Vagina (tissue), 2 donors: ENCODE results near the gene RPL3. TPM values are rescaled to one million over a fixed set of nuclear protein-coding genes. Genes with fewer than 3 reads are reported as not detected.

Experiments
- DNase-seq, 2 donors: peaks; one replicate each; pipeline ENCODE4 v3.0.0-alpha.2; 2017; ENCODE audit errors: extremely low spot score in 2 of 2
- H3K27ac ChIP-seq: fragments of 200-600 bp; sonication (generic); one replicate; pipeline ENCODE4 v1.5.1; 2019
- H3K27me3 ChIP-seq: fragments of 200-600 bp; sonication (generic); one replicate; pipeline ENCODE4 v1.5.1; 2019
- H3K36me3 ChIP-seq, 2 donors: fragments of 200-600 bp; sonication (generic); one replicate each; pipeline ENCODE4 v1.5.1; 2017 to 2019
- H3K4me1 ChIP-seq: fragments of 200-600 bp; sonication (generic); one replicate; pipeline ENCODE4 v1.5.1; 2019
- H3K4me3 ChIP-seq, 2 donors: fragments of 200-600 bp; sonication (generic); 1 replicate in 1 of 2; 2 replicates in 1 of 2; pipeline ENCODE4 v1.5.1; 2016 to 2019
- H3K9me3 ChIP-seq: fragments of 200-600 bp; sonication (generic); one replicate; pipeline ENCODE4 v1.5.1; 2019
- POLR2A ChIP-seq, 2 donors: fragments of 450-650 bp; IDR thresholded peaks; one replicate each; pipeline ENCODE4 v1.6.1; 2017; ENCODE audit warnings: antibody characterized with exemption in 2 of 2, mild to moderate bottlenecking in 2 of 2, moderate library complexity in 2 of 2
- POLR2AphosphoS5 ChIP-seq, 2 donors: sonication (generic); formaldehyde crosslinking; IDR thresholded peaks; one replicate each; pipeline ENCODE4 v1.9.0; 2017; ENCODE audit warnings: antibody characterized with exemption in 2 of 2, mild to moderate bottlenecking in 2 of 2, low read depth in 1 of 2; ENCODE audit not compliant: insufficient read depth in 1 of 2
- intact Hi-C: fragments of 100-400 bp; cut with DNase I; formaldehyde crosslinking; loops from one replicate; pipeline ENCODE4 v1.15.1; 2023
- total RNA-seq: library from RNA; depleted of rRNA; stranded (reverse); fragments of >200 nt; gene quantifications from one replicate; pipeline ENCODE4 v1.2.3, GENCODE V29; 2016
- TF ChIP-seq, protein P1 (sequence below), 3 experiments: fragments of 450-650 bp in 2 of 3; fragments of 200-600 bp in 1 of 3; sonication (generic) in 1 of 3; IDR thresholded peaks; one replicate each; pipeline ENCODE4 v1.5.1; 2017 to 2019; ENCODE audit warnings: antibody characterized with exemption in 3 of 3, mild to moderate bottlenecking in 2 of 3, moderate library complexity in 2 of 3

Gene RPL3
- total RNA-seq, 1 donor from 2014 or later = 2,613 TPM

DNA sequence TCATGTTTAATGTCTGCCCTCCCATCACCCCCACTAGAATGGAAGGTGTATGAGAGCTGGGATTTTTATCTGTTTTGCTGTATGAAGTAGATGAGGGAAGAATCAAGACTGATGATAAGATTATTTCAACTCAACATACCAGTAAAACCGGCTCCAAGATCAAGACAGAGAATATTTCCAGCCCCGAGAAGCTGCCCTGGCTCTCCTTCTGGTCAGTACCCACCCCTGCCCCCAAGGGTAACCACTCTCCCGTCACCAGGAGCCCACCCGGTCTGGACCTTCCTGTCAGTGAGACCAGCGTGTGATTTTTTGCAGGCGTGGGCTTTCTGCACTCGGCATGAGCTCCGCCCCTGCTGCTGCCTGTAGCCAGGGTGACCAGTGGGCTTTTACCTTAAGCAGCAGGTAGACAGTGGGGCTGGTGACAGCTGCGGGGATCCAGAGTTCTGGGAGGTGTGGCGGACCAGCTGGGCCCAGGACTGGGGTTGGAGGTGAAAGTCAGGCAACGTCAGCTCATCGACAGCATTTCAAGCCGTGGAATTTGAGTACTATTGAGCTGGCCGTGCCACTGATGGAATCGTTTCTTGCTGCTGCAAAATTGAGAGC lies 25.6 kb downstream of the RPL3 start:
- no peak overlapping the region for H3K27ac ChIP-seq
- H3K4me3 ChIP-seq = no peak overlapping the region
- DNase-seq = no peak
- H3K27me3 ChIP-seq = no peaks in the 10 kb centered on the region
- H3K36me3 ChIP-seq = no peaks in the 10 kb centered on the region
- TF ChIP-seq, protein P1, sequence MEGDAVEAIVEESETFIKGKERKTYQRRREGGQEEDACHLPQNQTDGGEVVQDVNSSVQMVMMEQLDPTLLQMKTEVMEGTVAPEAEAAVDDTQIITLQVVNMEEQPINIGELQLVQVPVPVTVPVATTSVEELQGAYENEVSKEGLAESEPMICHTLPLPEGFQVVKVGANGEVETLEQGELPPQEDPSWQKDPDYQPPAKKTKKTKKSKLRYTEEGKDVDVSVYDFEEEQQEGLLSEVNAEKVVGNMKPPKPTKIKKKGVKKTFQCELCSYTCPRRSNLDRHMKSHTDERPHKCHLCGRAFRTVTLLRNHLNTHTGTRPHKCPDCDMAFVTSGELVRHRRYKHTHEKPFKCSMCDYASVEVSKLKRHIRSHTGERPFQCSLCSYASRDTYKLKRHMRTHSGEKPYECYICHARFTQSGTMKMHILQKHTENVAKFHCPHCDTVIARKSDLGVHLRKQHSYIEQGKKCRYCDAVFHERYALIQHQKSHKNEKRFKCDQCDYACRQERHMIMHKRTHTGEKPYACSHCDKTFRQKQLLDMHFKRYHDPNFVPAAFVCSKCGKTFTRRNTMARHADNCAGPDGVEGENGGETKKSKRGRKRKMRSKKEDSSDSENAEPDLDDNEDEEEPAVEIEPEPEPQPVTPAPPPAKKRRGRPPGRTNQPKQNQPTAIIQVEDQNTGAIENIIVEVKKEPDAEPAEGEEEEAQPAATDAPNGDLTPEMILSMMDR (IDR thresholded peaks at IDR 0.05) = no peak
- TF ChIP-seq POLR2A (IDR thresholded peaks at IDR 0.05) (no peak), POLR2AphosphoS5 (IDR thresholded peaks at IDR 0.05; ENCODE audit: insufficient read depth in 1 of 2, low read depth in 1 of 2) (no peak)
- H3K4me1 ChIP-seq = peaks cover 60% of the 10 kb centered on the region
- H3K9me3 ChIP-seq = no peaks in the 10 kb centered on the region
- intact Hi-C loops = no loop called here

DNA sequence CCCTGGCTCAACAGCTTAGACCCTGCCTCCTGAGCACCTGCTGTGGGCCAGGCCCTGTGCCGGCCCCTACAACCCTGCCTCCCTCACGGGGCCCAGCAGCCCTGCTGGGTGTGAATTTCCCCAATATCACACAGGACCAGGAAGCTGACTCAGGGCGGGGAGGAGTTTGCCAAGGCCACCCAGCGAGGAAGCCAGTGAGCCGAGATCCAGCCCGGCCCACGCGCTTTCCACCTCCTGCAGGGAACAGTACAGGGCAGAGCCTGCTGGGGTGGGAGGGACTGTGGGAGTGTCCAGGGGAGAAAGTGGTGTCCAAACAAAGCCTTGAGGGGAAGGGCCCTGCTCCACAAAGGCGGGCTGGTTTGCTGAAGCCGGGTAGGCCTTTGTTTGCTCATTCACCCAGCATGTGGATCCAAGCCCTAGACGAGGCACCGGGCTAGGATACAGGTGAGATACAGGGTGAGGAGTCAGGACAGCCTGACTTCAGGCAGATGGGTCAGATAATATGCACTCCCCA lies 26.8 kb downstream of the RPL3 start:
- peaks cover 47% of the 10 kb centered on the region for H3K4me1 ChIP-seq
- no peak overlapping the region for H3K4me3 ChIP-seq
- DNase-seq = peak in 1 of 2 donors; percentile 93
- no peaks in the 10 kb centered on the region for H3K27me3 ChIP-seq
- H3K36me3 ChIP-seq = no peaks in the 10 kb centered on the region
- no peaks in the 10 kb centered on the region for H3K9me3 ChIP-seq
- intact Hi-C loops = no loop called here
- H3K27ac ChIP-seq = peak overlapping the region; percentile 14
- TF ChIP-seq, protein P1 (IDR thresholded peaks at IDR 0.05) = no peak
- TF ChIP-seq POLR2A (IDR thresholded peaks at IDR 0.05) (peak in 1 of 2 donors; percentile 8), POLR2AphosphoS5 (IDR thresholded peaks at IDR 0.05; ENCODE audit: insufficient read depth in 1 of 2, low read depth in 1 of 2) (peak; percentile 71 to 87)

DNA sequence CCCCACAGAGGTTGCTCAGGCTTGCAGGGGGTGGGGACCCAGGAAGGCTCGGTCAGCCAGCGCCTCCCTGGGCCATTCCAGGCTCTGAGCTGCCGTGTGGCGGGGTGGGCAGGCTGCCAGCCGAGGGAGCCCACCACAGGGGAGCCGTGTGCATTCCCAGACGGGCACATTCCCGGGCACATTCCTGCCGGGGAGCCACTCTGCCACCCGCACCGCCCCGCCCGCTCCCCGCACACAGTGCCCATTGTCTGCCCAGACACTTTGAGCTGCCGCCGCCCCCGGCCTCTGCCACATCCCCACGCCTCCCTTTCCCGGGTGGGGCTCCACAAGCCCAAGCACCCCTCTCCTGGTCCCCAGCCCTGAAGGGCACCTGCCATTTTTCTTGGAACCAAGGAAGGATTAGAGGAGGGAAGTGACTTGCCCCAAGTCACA lies 27.4 kb downstream of the RPL3 start:
- no peaks in the 10 kb centered on the region for H3K9me3 ChIP-seq
- H3K4me3 ChIP-seq = no peak overlapping the region
- H3K27me3 ChIP-seq = no peaks in the 10 kb centered on the region
- no peak for DNase-seq
- TF ChIP-seq POLR2A (IDR thresholded peaks at IDR 0.05) = no peak
- H3K27ac ChIP-seq = peak overlapping the region; percentile 14
- intact Hi-C loops = no loop called here
- no peaks in the 10 kb centered on the region for H3K36me3 ChIP-seq
- H3K4me1 ChIP-seq = peaks cover 42% of the 10 kb centered on the region

DNA sequence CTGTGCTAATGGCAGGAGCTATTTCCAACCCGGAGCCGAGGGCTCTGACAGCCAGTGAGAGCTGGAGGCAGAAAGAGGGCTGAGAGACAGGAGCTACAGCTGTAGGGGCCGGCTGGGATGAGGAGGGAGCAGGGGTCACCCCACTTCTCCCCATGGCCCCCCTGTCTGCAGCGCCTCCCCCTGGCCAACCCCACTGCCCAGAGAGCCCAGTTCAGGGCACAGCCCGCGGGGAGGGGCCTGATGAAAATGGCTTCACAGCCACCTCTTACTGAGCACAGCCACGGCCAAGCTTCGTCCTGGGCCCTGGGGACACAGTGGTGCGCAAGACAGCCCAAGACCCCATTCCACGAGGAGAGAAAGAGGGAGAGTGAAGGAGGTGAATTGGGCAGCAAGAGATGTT lies 27.9 kb downstream of the RPL3 start:
- Histone ChIP-seq H3K27ac (peak overlapping the region; percentile 14), H3K4me1 (peaks cover 36% of the 10 kb centered on the region), H3K27me3 (no peaks in the 10 kb centered on the region), H3K36me3 (no peaks in the 10 kb centered on the region), H3K9me3 (no peaks in the 10 kb centered on the region), H3K4me3 (no peak overlapping the region)
- TF ChIP-seq POLR2A (IDR thresholded peaks at IDR 0.05) (no peak), POLR2AphosphoS5 (IDR thresholded peaks at IDR 0.05; ENCODE audit: insufficient read depth in 1 of 2, low read depth in 1 of 2) (no peak)
- TF ChIP-seq, protein P1 (IDR thresholded peaks at IDR 0.05) = no peak
- no peak for DNase-seq
- intact Hi-C loops = no loop called here

DNA sequence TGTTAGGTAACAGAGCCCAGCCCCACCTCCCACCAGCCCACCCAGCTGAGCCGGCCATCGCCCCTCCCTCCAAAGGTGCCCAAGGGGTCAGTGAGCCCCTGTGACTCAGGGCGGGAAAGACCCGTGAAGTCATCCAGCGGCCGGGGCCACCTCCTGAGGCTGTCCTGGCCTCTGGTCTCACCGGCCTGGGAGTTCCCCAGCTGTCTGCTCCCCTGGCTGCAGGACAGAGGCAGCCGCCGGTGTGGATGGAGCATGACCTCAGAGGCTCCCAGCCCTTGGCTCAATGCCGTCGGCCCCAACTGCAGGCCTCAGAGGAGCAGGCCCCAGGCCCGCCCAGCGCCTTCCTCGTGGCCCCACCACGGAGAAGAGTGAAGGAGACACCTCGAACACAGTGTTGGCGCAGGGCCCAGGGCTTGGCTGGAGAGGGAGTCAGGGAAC lies 28.7 kb downstream of the RPL3 start:
- no peak for DNase-seq
- intact Hi-C loops = no loop called here
- no peak overlapping the region for H3K4me3 ChIP-seq
- H3K9me3 ChIP-seq = no peaks in the 10 kb centered on the region
- H3K4me1 ChIP-seq = peaks cover 33% of the 10 kb centered on the region
- TF ChIP-seq POLR2AphosphoS5 (IDR thresholded peaks at IDR 0.05; ENCODE audit: insufficient read depth in 1 of 2, low read depth in 1 of 2) (no peak), POLR2A (IDR thresholded peaks at IDR 0.05) (no peak)
- TF ChIP-seq, protein P1 (IDR thresholded peaks at IDR 0.05) = no peak
- H3K27ac ChIP-seq = peak overlapping the region; percentile 14
- H3K36me3 ChIP-seq = no peaks in the 10 kb centered on the region
- H3K27me3 ChIP-seq = no peaks in the 10 kb centered on the region
